GM21526 (cell line): ENCODE results near the gene RHBDF2.

ENCODE experiments used
- ATAC-seq: cut with Tn5 transposase; IDR thresholded peaks from one replicate; pipeline ENCODE4 v1.9.1; 2021; ENCODE audit warnings: moderate library complexity; ENCODE audit not compliant: unreplicated experiment, low FRiP score

Gene RHBDF2

GRCh38 chr17:76487451-76488192, 13.6 kb downstream of the RHBDF2 start:
- no peak for ATAC-seq

DNA sequence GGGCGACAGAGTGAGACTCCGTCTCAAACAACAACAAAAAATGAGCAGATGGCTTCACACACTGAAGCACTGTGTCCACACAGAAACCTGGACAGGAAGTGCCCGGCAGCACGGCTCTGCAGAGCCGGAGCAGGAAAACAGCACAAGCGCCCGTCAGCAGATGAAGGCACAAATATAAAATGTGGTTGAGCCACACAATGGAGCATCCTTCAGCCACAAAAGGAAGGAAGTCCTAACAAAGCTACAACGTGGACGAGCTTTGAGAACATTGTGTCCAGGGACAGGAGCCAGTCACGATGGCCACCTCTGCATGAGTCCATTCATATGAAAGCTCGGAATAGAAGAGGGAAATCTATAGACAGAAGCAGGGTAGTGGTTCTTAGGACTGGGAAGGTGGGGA, 15.7 kb downstream of the RHBDF2 start:
- ATAC-seq: no peak

DNA sequence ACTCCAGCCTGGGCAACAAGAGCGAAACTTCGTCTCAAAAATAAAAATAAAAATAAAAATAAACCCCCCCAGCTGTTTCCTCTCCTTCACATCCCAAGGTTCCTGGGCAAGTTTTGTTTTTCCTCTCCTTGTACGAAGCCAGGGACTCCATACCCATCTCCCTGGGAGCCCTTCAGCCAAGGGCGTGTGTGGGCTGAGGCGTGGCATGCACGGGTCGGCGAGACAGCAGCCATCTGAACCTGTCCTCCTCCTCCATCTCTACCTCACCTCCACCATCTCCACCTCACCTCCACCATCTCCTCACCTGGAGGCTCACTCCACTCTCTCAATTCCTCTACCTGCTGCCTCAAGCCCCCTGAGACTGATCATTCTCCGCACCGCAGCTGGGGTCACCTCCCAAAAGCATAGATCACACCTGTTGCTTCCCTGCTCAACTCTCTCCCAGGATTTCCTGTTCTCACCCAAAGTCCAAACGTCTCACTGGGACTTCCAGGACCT, 16.9 kb downstream of the RHBDF2 start:
- no peak for ATAC-seq

DNA sequence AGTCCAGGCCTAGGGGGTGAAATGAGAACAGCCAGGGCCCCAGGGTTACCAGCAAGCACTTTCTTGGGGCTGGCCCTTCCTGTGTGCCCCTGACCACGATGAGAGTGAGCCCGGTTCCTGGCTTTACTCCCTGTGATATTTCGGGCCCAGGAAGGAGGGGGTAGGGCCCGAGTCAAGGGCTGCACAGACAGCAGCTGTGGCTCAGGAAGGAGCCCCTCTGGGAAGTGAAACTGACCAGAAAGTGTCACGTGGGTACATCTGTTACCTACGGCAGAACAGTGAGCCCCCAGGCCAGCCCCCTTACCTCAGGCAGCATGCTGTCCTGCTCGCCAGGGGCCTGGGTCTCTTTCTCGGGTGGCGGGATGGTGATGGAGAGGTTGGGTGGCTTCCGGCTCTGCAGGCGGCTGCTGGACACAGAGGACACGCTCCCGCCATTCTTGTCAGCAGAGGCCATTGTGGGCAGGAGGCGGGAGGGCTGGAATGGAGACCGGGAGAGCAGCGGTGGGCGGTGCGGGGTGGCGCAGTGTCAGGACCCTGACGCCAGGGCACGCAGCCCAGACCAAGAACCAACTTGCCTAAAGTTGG, 20.1 kb downstream of the RHBDF2 start:
- ATAC-seq: no peak

DNA sequence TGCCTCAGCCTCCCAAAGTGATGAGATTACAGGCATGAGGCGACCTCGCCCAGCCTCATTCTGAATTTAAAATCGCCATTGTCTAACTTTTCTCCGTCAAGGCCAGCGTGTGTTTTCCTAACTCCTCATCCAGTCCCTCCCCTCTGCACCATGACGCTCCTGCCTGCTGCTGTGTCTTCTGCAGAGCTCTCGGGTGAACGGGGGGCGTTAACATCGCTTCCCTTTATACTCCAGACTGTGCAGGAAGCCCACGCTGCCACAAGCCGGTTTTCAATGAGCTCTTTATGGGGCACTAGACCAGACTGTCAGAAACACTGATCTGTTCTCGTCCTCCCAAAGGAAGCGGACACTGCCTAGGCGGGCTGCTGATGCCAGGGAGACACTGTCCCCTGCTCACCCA, 20.6 kb downstream of the RHBDF2 start:
- no peak for ATAC-seq

DNA sequence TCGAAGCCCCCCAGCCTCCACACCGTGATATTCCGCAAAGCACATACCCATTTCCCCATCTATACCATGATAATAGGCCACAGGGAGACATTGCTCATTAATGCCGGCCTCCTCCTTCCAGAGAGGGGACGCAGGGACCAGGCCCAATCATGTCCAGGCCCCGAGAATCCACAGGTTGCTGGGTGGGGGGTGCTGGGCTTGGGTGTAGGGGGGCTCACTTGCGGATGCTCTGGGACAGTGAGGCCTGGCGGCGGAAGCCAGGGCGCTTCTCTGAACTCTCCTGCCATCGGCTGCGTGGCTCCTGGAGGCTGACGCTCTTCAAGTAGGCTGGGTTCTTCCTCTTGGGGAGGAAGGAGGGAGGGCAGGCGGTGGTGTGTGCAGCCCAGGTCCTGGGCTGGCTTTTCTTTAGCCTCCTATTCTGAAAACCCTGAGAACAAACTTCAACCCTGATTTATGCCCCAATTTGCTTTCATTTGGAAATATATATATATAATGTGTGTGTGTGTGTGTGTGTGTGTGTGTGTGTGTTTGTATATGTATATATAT, 21.6 kb downstream of the RHBDF2 start:
- ATAC-seq: no peak

- ATAC-seq: no peak
Measured at GRCh38 chr17:76478730-76479514, 22.3 kb downstream of the RHBDF2 start.

DNA sequence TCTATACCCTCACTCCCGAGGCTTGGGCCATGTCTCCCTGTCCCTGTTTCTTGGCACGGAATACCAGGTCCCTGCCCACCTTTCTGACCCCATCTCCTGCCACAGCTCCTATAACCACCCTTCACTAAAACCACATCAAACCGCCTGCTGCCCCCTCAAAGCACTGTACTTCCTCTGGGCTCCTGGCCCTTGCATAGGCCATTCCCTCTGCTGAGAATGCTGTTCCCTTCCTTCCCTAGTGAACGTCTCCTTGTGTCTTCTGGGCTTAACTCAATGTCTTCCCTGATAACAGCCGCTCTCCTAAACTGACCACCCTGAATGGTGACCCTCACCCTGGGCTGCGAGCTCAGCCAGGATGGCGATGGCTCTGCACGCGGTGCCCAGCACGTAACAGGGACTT, 23.1 kb downstream of the RHBDF2 start:
- no peak for ATAC-seq

GRCh38 chr17:76477576-76477975, 23.6 kb downstream of the RHBDF2 start:
- no peak for ATAC-seq

DNA sequence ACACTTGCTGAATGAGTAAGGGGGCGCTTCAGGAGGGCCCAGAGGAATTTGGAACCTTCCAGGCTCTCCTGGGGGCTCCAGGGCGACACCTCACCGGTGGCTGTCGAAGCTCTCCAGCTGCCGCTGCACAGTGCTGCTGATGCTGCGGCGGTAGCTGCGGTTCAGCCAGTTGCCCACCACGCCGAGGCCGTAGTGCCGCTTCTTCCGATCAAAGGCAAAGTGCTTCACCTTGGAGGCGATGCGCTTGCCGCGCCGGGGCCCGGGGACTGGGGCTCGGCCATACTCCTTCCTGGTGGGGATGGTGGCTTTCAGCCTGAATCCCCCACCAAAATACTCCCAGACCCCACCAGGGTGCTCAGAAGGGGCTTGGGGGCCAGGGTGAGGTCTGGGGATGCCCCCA, 24.5 kb downstream of the RHBDF2 start:
- ATAC-seq: no peak

DNA sequence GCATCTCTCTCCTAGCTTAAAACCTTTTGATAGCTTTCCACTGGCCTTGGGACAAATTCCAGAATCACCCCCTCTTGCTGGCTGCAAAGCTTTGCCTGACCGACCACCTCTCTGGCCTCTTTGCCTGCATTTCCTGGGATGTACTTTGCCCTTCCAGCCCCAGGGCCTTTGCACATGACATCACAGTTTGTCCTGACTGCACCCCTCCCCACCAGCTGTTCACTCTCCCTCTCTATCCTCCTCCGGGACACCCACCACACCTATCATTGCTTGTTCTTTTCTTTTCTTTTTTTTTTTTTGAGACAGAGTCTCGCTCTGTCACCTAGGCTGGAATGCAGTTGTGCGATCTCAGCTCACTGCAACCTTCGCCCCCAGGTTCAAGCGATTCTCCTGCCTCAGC, 25.9 kb downstream of the RHBDF2 start:
- no peak for ATAC-seq

- no peak for ATAC-seq
Measured at GRCh38 chr17:76474894-76475293, 26.3 kb downstream of the RHBDF2 start.

DNA sequence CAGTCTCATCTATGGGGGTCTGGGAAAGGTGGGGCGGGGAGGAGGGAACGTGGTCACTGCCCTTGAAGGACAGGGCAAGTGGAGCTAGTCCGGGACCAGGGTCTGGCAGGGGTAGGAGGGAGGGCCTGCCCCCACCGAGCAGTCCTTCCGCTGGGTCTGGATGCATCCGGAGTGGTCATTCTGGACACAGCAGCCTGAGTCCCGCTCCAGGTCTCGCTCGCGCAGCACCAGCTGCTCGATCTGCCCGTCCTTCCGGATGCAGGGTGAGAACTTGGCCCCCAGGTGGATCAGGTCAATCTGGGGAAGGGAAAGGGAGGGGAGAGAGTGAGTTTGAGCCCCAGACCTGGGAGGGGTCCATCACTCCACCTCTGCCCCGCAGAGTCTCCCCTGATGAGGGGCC, 27.0 kb downstream of the RHBDF2 start:
- no peak for ATAC-seq

GRCh38 chr17:76473541-76473985, 27.7 kb downstream of the RHBDF2 start:
- no peak for ATAC-seq

DNA sequence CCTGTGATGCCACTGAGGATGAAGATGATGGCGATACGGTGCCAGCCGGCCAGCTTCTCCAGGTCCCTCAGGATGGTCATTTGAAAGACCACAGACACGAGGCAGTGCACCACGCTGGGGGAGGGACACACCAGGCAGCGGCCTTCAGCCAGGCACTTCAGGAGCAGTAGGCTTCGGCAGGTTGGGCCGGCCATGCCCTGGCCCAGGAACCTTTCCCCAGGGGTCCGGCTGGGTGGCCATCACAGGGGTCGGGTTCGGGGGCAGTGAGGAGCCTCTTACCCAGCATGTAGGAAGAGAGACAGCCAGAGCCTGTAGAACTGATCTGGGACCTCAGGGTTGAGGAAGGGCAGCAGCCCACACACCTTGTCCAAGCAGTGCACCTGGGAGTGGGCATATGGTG, 28.5 kb downstream of the RHBDF2 start:
- ATAC-seq: no peak

GRCh38 chr17:76472258-76472645, 29.0 kb downstream of the RHBDF2 start:
- ATAC-seq: no peak

- no peak for ATAC-seq
Measured at GRCh38 chr17:76471498-76472257, 29.5 kb downstream of the RHBDF2 start.

DNA sequence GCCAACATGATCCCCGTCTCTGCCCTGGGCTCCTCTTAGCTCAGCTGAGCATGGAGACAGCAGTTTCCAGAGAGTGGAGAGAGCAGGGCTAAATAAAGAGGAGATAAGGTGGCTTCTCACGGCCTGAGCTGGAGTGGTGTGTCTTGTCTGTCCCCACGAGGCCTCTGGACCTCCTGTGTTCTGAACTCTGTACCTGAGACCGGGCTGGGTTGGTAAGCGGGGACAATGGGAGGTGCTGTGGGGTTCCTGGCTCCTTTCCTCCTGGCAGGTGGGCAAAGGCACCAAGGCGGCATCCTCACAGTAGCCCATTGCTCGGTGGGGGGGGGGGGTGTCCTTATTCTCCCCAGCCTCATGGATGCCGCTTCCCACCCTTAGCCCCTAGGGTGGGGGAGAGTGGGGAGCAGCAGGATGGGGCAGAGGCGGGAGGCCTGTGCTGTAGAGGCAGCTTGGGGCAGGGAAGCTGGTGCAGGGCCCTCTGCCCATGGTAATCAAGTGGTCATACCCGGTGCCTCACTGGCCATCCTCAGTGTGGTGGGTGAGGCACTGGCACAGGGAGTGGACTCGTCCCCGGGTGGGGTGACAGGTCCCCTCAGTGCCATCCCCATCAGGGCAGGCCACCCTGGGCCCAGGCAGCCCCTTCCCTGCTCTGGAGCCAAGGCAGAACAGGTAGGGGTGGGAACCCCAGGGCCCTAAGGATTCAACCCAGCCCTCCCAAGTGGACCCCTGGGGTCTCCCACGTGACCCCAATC, 31.1 kb downstream of the RHBDF2 start:
- no peak for ATAC-seq

GRCh38 chr17:76469076-76469990, 31.9 kb downstream of the RHBDF2 start:
- no peak for ATAC-seq
